Kasumi-1 (cell line): ENCODE results near the gene ZNF793.
A peak's percentile ranks its signal among the peaks of the same experiment; 100 is the strongest.

Experiments used
- DNase-seq, 2 experiments: peaks; one replicate each; lab custom pipeline; 2025; lab: John Stamatoyannopoulos, UW

ZNF793 gene

DNA sequence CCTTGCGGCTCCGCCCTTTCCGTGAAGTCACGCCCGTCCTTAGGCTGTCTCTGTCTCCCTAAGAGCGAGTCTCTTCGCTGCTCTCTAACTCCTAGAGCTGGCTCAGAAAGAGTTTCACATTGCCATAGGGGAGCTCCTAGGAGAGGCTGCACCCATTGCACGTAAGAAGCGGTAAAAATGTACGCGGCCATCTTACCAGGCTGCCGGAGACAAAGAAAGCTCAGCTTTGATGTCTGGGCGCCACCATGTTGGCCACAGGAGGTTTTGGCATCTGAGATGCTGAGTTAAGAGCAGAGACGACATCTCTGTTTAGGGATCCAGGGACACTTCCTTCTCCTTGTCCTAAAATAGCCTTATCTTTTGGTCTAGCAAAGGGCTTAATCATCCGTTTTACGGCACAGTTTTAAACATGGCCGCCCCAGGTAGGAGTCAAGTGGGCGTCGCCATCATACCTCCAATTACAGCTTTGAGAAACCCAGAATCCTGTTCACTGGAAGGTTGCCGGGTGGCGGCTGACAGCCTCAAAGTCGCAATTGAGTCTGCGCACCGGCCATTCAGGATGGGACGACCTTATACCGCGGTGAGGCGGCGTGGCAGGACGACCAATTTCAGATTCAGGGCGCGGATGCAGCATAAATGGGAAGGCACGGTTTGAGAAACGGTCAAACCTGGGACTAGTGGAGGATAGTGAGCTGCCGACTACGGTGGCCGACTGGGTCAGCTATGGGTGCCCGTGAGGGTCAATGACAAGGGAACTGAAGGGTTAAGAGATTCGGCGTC, at the start of gene ZNF793:
Gene ZNF793 (plus strand): TSS at position 553 of the 780 bp plus-strand sequence. CDS start 16,501 bp downstream, outside the sequence.
- DNase-seq = no peak

DNA sequence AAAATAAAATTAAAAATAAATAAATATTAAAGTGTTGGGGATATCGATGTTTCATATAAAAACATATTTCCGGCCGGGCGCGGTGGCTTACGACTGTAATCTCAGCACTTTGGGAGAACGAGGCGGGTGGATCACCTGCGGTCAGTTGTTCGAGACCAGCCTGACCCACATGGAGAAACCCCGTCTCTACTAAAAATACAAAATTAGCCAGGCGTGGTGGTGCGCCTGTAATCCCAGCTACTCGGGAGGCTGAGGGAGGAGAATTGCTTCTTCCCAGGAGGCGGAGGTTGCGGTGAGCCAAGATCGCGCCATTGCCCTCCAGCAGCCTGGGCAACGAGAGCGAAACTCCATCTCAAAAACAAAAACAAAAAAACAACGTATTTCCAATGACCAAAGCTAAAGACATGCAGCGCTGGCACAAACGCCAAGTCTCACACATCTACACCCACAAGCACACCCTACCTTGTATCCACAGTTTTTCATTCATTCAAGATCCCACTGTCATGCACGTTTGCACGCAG, 40.4 kb upstream of the ZNF793 start:
- DNase-seq = no peak

DNA sequence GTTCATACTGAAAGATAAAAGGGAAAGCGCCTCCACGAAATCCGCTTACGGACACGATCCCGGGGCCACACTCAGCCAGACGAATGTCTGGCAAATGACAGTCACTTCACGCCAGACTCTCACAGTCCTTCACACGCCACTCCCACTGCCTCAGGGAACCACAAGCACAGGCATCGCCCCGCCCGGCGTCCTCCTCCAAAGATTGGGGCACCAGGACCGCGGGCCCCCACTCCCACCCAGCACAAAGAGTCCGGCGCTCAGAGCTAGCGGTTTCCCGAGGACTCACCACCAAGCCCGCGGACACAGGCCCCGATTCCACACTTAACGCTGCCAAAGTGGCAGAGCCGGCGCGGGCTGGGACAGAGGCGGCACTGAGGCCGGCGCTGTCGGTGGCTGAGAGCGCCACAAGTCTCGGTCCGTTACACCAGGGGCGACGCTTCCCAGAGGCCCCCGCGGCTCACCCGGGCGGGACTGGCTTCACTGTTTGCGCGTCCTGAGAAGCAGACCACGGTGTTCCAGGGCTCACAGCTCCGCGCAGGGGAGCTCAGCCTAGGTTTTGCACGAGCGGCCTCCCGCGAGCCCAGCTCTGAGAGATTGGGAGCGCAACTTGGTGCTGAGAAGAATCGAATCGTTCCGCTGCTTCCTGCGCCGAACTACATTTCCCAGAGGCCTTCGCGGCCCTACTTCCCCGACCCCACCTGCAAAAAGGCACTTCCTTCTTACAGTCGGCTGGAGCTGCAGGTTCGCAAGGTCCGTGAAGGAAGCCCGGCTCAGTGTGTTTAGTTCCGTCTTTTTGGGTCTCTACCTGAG, 39.7 kb upstream of the ZNF793 start, which contains the start of gene ZNF569:
Gene ZNF569 (minus strand): TSS at position 647 of the 810 bp plus-strand sequence. CDS start 22,523 bp downstream, outside the sequence.
- peak; percentile 95 to 96 for DNase-seq

DNA sequence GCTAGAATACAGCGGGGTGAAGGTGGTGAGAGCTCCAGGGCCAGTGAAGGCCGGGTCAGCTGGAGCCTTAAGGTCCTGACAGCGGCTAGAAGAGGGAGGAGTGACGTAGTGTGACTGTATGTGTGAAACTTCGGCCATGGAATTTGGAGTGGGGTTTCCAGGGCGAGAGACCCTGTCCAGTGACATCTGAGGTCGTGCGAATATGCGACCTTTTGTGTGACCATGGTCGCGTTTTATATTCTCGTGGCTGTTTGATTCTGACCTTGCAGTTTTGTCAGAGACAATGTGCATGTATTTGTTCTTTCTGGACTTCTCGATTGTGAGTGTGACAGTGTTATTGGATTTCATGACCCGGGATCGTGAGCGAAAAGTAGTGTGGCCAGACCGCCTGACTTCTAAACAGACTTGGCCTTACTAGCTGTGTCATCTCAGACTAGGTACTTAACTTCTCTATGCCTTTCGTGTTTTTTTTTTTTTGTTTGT, 39.1 kb upstream of the ZNF793 start:
- no peak for DNase-seq

DNA sequence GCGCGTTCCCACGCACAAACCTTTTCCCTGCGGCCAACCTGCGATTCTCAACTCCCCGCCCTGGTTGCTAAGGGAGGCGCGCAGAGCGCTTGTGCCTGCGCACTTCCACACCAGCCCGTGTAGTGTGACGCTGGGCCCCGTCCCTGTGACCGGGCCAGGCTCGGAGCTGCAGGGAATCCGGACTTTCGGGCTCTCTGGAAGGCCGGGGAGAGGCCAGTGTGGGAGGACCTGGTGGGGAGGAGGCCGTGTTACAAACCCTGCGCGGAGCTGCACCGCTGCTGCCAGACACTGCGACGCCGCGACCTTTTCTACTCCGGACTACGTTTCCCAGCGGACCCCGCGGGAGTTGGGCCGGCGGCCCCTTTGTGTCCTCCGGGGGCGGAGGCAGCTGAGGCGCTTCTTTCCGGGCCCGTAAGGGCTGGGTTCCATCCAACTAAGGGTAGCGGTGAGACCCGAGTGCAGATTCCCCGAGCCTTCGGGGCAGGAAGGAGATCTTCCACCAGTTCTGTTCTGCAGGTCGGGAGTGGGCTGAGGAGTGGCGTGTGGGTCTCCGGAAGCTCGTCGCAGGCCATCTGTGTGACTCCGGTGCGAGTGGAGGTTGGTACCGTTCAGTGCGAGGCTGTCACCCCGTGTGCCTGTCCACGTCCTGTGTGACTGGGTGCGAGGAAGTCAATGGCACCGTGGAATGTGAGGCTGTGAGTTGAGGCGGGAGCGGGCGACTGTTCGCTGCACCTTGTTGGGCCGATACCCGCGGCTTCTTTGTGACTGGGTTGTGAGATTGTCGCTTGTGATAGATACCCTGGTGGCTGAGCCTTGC, 37.6 kb upstream of the ZNF793 start, which contains the start of gene ZNF570:
Gene ZNF570 (plus strand): TSS at position 396 of the 817 bp plus-strand sequence. CDS start 999 bp downstream, outside the sequence.
- DNase-seq = peak; percentile 81 to 89

DNA sequence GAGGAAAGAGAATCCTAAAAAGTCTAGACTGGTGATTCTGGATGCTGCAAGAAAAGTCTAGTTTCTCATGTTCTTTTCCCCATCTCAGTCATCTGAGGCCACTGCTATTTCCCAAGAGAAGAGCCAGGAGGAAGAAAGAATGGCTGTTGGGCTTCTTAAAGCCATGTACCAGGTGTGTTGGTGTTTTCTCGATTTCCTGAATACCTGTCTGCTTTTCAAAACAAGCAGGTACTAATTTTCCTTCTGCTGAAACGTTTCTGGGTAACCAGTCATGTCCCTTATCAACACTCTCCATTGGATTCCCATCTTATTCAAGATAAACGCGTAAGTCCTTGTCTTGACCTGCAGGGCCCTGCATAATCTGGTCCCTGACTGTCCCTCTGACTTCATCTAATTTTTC, 36.5 kb upstream of the ZNF793 start:
- DNase-seq = no peak

DNA sequence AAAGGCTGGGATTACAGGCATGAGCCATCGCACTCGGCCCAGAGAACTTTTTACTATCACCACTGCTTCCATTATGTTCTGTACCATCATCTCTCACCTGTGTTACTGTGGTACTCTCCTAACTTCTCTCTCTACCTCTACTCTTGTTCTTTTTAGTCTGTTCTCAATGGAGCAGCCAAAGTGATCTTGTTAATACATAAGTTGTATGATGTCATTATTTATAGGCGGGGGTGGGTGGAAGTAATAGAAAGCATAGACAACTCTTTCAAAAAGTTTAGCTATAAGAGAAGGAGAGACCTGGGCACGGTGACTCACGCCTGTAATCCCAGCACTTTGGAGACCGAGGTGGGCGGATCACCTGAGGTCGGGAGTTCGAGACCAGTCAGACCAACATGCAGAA, 34.6 kb upstream of the ZNF793 start:
- DNase-seq = no peak

DNA sequence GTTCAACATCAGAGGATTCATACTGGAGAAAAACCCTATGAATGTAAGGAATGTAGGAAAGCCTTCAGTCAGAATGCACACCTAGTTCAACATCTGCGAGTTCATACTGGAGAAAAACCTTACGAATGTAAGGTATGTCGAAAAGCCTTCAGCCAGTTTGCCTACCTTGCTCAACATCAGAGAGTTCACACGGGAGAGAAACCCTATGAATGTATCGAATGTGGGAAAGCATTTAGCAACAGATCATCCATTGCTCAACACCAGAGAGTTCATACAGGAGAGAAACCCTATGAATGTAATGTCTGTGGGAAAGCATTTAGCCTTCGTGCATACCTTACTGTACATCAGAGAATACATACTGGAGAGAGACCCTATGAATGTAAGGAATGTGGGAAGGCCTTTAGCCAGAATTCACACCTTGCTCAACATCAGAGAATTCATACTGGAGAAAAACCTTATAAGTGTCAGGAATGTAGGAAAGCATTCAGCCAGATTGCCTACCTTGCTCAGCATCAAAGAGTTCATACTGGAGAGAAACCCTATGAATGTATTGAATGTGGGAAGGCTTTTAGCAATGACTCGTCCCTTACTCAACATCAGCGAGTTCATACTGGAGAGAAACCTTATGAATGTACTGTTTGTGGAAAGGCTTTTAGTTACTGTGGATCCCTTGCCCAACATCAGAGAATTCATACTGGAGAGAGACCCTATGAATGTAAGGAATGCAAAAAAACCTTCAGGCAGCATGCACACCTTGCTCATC, 22.2 kb upstream of the ZNF793 start:
- DNase-seq = no peak

DNA sequence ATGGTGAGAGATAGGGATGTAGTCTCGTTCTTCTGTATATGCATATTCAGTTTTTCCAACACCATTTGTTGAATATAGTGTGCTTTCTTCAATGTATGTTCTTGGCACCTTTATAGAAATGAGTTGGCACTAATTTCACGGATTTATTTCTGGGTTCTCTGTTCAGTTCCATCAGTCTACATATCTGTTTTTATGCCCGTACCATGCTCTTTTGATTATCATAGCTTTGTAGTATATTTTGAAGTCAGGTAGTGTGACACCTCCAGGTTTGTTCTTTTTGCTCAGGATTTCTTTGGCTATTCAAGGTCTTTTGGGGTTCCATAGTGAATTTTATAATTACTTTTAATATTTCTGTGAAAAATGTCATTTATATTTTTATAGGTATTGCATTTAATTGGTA, 14.5 kb upstream of the ZNF793 start:
- DNase-seq = no peak

DNA sequence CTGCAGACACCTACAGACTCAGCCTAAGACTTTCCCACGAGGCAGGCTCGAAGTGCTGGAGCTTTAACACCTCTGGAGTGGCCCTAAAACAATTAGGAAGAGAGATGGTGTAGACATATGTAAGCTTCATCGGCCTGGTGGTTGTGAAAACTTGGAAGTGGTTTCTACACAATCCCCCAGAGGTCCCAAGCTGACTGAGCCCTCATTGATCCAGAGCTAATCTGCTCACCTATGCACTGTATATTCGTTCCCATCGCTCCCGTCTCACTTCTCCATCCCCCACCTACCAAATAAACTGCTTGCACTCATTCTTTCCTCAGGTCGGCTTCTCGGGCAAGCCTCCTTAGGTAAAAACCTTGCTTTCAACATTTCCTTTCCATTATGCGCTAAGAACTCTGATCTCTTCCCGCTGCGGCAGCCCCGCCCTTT, 767 bp upstream of the ZNF793 start:
- no peak for DNase-seq

DNA sequence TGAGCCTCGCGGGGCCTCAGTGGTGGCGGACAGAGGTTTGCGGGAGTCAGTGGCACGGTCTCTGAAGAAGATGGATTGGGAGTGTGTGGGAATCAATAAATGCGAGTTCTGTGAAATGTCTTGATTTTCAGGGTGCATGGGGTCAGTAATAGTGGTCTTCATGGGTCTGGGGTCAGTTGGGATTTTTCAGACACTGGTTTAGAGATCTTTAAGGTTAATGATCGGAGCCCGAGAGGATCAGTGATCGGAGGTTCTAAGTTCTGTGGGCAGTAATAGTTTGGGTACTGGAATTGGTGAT, 377 bp downstream of the ZNF793 start:
- DNase-seq = no peak

DNA sequence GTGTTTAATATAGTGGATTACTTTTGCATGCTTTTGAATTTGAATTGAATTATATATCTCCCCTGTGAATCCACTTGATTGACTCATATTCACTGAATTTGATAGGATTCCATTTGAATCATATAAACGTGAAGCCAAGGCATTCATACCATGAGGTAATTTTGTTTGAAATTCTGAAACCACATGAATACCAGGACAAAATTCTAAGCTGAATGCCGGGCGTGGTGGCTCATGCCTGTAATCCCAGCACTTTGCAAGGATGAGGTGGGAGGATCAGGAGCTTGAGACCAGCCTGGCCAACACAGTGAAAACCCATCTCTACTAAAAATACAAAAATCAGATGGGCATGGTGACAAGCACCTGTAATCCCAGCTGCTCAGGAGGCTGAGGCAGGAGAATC, 4.4 kb downstream of the ZNF793 start:
- DNase-seq = no peak

DNA sequence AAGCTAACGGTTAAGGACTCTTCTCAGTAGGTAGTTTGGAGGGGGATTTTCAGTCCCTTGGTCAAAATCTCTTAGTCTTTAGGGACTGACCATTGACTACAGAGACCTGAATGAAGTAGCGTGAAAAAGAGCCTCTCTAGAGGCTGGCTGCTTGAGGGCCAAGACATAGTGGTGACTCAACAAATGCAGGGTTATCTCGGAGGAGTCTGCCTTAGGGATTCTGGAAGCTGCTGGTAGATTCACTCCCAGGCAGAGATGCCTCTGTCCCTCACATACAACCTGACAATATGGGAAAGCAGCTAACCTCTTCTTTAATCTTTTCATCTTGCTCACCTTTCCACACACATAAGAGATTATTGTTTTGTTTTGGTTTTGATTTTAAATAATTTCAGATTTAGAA, 5.1 kb downstream of the ZNF793 start:
- no peak for DNase-seq

DNA sequence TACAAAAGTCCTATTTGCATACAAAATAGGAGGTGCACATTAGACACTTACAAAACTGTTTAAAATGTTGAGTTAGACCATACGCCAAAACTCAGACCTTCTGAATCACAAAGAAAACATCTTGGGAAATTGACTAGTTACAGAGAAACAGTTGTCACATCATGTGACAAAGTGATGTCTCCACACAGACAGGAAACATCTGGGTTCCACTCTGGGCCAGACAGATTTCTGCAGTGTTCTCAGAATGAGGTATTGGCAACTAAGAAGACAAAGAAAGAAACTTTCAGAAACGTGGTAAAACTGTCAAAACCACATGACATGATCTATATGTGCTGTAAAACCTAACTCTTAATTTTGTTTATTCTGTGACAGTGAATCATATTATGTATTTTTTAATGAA, 6.7 kb downstream of the ZNF793 start:
- DNase-seq = peak; percentile 5 to 10

DNA sequence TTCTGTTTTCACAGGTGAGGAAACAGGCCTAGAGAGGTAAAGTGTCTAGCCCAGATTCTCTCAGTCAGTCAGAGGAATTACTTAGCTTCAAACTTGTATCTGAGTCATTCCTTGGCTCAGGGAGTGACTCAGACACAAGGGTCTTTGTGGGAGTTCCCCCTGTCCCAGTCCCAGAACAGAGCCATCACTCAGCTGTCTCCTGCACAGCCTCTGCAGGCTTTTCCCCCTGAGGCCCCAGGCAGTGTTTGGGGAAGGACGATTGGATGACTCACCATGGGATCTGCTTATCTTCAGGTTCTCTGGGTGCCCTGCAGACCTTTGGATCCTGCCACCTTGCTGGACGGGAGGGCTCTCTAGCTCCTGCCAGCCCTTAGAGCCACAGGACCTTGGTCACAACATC, 13.2 kb downstream of the ZNF793 start:
- DNase-seq = peak in 1 of 2 experiments; percentile 2

DNA sequence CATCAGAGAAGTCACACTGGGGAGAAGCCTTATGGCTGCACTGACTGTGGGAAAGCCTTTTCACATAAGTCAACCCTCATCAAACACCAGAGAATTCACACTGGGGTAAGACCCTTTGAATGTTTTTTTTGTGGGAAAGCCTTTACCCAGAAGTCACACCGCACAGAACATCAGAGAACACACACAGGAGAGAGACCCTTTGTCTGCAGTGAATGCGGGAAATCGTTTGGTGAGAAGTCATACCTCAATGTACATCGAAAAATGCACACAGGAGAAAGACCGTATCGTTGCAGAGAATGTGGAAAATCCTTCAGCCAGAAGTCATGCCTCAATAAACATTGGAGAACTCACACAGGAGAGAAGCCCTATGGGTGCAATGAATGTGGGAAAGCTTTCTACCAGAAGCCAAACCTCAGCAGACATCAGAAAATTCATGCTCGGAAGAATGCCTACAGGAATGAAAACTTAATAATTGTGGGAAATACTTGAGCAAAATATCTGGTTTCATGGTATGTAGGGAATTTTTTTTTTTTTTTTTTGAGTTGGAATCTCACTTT, 30.7 kb downstream of the ZNF793 start:
- DNase-seq = no peak

DNA sequence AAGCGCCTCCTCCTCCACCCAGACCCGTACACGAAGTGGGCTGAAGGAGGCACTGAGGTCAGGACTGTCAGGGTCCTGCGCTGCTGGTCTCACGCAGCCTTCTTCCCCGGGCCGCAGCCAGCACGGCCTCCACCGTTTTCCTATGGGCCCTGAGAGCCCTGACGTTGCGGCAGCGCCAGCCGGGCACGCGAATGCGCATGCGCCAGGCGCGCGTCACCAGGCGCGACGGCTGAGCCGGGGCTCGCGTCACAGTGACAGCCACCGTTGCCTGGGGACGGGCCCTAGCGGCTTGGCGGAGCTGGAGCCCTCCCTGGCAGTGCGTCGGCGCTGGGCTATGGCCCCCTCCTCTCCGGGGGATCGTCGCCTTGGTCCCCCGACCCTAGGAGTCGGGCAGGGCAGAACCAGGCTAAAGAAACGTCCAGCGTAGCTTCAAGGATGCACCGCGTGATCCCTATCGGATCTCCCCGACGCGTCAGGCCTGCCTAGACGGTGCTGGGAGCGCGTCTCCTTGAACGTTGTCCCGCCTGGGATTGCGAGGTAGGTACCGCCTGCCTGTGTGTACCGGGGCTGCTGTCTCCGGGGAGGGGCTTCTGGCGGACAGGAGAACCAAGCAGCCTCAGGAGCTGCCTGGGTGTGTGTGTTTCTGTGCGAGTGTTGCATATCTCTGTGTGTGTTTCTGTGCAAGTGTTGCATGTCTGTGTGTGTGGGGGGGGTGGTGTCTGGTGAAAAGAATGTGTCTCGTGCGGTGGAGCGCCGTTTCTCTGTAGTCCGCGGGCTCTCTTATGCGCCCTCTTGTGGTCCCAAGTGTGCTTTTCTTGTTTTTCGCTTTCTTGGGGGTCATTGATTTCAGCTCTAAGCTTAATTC, 44.6 kb downstream of the ZNF793 start:
- DNase-seq = no peak

DNA sequence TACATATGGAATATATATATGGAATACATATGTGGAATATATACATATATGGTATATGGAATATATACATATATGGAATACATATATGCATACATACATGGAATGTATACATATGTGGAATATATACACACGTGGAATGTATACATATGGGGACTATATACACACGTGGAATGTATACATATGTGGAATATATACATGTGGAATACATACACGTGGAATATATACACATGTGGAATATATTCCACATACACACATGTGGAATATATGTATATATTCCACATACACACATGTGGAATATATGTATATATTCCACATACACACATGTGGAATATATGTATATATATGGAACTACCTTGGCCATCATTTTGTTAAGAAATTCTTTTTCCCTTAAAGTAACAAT, 56.8 kb downstream of the ZNF793 start:
- no peak for DNase-seq

DNA sequence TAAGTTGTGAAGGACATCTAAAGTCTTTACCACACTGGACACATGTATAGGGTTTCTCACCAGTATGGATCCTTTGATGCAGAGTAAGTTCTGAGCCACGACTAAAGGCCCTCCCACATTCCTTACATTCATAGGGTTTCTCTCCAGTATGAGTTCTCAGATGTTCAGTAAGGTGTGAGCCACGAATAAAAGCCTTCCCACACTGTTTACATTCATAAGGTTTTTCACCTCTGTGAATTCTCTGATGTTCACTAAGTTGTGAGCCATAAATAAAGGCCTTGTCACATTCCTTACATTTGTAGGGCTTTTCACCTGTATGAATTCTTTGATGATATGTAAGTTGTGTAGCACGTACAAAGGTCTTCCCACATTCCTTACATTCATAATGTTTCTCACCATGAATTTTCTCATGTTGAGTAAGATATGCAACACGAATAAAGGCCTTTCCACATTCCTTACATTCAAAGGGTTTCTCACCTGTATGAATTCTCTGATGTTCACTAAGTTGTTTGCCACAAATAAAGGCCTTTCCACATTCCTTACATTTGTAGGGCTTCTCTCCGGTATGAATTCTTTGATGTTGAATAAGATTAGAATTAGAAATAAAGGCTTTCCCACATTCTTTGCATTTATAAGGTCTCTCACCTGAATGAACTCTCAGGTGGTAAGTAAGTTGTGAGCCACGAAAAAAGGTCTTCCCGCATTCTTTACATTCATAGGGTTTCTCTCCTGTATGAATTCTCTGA, 58.1 kb downstream of the ZNF793 start:
- peak in 1 of 2 experiments; percentile 3 for DNase-seq
